Measurements from ENCODE around the gene CNP.
"Not testable (repeated sequence)": the region's sequence is repeated elsewhere in the genome, so short reads cannot be mapped to it uniquely, and the experiment has no call there.

The CNP gene

GRCh38 chr17:41966463-41967140, at the start of gene CNP:
TSS of gene CNP (plus strand) at chr17:41966795. CDS start at chr17:41966885, 90 bp downstream.
- DNase-seq: peak; percentile 93

- DNase-seq: peak; percentile 63
Observed at GRCh38 chr17:41917192-41917591, 49.4 kb upstream of the CNP start.

- peak; percentile 78 for DNase-seq
Observed at GRCh38 chr17:41917679-41918313, 48.8 kb upstream of the CNP start.

GRCh38 chr17:41918314-41919164, 48.1 kb upstream of the CNP start, which contains the start of gene ACLY:
TSS of gene ACLY (minus strand) at chr17:41918951. CDS start at chr17:41913873, 5,078 bp downstream.
- peak; percentile 98 for DNase-seq

GRCh38 chr17:41919165-41919817, 47.3 kb upstream of the CNP start:
- DNase-seq: no peak

- DNase-seq: no peak
Observed at GRCh38 chr17:41919840-41920579, 46.6 kb upstream of the CNP start.

- no peak for DNase-seq
Observed at GRCh38 chr17:41920580-41920955, 46.0 kb upstream of the CNP start.

- DNase-seq: no peak
Observed at GRCh38 chr17:41925991-41926590, 40.5 kb upstream of the CNP start.

- no peak for DNase-seq
Observed at GRCh38 chr17:41928693-41929251, 37.8 kb upstream of the CNP start.

GRCh38 chr17:41930009-41930832, 36.4 kb upstream of the CNP start, which contains the start of gene ODAD4:
TSS of gene ODAD4 (plus strand) at chr17:41930617. CDS start at chr17:41930724, 107 bp downstream.
- peak; percentile 99 for DNase-seq

GRCh38 chr17:41930833-41931156, 35.8 kb upstream of the CNP start:
- DNase-seq: not testable (repeated sequence)

GRCh38 chr17:41931715-41932114, 34.9 kb upstream of the CNP start:
- not testable (repeated sequence) for DNase-seq

- no peak for DNase-seq
Observed at GRCh38 chr17:41932816-41933389, 33.7 kb upstream of the CNP start.

- no peak for DNase-seq
Observed at GRCh38 chr17:41935641-41936040, 31.0 kb upstream of the CNP start.

- no peak for DNase-seq
Observed at GRCh38 chr17:41937970-41938954, 28.3 kb upstream of the CNP start.

- no peak for DNase-seq
Observed at GRCh38 chr17:41939044-41939692, 27.4 kb upstream of the CNP start.

GRCh38 chr17:41939693-41940090, 26.9 kb upstream of the CNP start:
- no peak for DNase-seq

- DNase-seq: no peak
Observed at GRCh38 chr17:41941168-41941567, 25.4 kb upstream of the CNP start.

Data from right forelimb (tissue), 1 donor.